ENCODE data around the gene CLPSL1. TPM values are rescaled to one million over a fixed set of nuclear protein-coding genes. Genes with fewer than 3 reads are reported as not detected.

CLPSL1 gene
- total and polyA plus RNA-seq, 2 of the 13 experiments (the other 11 are each of a cell fraction or from before 2014, with no cell fraction given) = not detected

DNA sequence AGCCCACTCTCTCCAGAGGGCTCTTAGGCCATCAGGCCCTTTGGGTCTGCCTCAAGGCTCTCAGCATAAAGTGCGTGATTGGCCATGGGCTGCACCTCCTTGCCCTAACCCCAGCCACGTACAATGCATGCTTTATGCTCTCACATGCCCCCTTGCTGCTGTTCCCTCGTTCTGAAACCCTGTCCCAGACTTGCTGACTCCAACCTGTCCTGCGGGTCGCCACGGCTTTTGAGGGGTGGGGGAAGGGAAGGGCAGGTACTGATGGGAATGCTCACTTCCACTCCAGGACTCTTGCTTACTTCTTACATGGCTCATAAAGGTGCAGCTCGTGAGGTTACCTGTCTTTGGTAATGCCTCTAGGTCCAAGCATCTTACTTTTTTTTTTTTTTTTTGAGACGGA is 38.0 kb upstream of the CLPSL1 start (continued):
- TF ChIP-seq, protein P1, sequence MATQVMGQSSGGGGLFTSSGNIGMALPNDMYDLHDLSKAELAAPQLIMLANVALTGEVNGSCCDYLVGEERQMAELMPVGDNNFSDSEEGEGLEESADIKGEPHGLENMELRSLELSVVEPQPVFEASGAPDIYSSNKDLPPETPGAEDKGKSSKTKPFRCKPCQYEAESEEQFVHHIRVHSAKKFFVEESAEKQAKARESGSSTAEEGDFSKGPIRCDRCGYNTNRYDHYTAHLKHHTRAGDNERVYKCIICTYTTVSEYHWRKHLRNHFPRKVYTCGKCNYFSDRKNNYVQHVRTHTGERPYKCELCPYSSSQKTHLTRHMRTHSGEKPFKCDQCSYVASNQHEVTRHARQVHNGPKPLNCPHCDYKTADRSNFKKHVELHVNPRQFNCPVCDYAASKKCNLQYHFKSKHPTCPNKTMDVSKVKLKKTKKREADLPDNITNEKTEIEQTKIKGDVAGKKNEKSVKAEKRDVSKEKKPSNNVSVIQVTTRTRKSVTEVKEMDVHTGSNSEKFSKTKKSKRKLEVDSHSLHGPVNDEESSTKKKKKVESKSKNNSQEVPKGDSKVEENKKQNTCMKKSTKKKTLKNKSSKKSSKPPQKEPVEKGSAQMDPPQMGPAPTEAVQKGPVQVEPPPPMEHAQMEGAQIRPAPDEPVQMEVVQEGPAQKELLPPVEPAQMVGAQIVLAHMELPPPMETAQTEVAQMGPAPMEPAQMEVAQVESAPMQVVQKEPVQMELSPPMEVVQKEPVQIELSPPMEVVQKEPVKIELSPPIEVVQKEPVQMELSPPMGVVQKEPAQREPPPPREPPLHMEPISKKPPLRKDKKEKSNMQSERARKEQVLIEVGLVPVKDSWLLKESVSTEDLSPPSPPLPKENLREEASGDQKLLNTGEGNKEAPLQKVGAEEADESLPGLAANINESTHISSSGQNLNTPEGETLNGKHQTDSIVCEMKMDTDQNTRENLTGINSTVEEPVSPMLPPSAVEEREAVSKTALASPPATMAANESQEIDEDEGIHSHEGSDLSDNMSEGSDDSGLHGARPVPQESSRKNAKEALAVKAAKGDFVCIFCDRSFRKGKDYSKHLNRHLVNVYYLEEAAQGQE (IDR thresholded peaks at IDR 0.05; ENCODE audit: borderline replicate concordance in 1 of 2, low read depth in 1 of 2, low read length in 2 of 2) = no peak
- TF ChIP-seq KAT8 (CRISPR knock-in tag; IDR thresholded peaks at IDR 0.05) (no peak), LCORL (IDR thresholded peaks at IDR 0.05) (no peak), LCORL (CRISPR knock-in tag; IDR thresholded peaks at IDR 0.05) (0 out of 2 replicates have a peak, but pooled peaks have one; percentile 62), NCOR1 (IDR thresholded peaks at IDR 0.05; ENCODE audit: borderline replicate concordance, low read length) (no peak), GATAD2A (CRISPR knock-in tag; IDR thresholded peaks at IDR 0.05) (0 out of 2 replicates have a peak, but pooled peaks have one; percentile 27), RORA (CRISPR knock-in tag; IDR thresholded peaks at IDR 0.05) (no peak), ZNF160 (CRISPR knock-in tag; IDR thresholded peaks at IDR 0.05) (no peak), U2AF2 (IDR thresholded peaks at IDR 0.05; ENCODE audit: low read depth, low read length) (no peak), RFXANK (CRISPR knock-in tag; IDR thresholded peaks at IDR 0.05) (no peak), HES4 (CRISPR knock-in tag; IDR thresholded peaks at IDR 0.05; ENCODE audit: borderline replicate concordance) (no peak), CC2D1A (CRISPR knock-in tag; IDR thresholded peaks at IDR 0.05) (no peak), ZNF274 (CRISPR knock-in tag; IDR thresholded peaks at IDR 0.05) (peak; percentile 83; the same call in 1 of the 2 replicates), ZNF510 (CRISPR knock-in tag; IDR thresholded peaks at IDR 0.05; ENCODE audit: low read depth) (no peak), NFE2 (CRISPR knock-in tag; IDR thresholded peaks at IDR 0.05) (no peak), FOXP1 (IDR thresholded peaks at IDR 0.05) (no peak), FOXP1 (CRISPR knock-in tag; IDR thresholded peaks at IDR 0.05) (no peak), CBFB (CRISPR knock-in tag; IDR thresholded peaks at IDR 0.05) (no peak), PCBP1 (IDR thresholded peaks at IDR 0.05; ENCODE audit: borderline replicate concordance, low read depth, low read length) (no peak), ARHGAP35 (CRISPR knock-in tag; IDR thresholded peaks at IDR 0.05; ENCODE audit: borderline replicate concordance) (no peak), ZNF776 (CRISPR knock-in tag; IDR thresholded peaks at IDR 0.05) (no peak), XRCC5 (optimal IDR thresholded peaks at IDR 0.05; ENCODE audit: low read length) (peak; percentile 89)
- TF ChIP-seq, protein P2, sequence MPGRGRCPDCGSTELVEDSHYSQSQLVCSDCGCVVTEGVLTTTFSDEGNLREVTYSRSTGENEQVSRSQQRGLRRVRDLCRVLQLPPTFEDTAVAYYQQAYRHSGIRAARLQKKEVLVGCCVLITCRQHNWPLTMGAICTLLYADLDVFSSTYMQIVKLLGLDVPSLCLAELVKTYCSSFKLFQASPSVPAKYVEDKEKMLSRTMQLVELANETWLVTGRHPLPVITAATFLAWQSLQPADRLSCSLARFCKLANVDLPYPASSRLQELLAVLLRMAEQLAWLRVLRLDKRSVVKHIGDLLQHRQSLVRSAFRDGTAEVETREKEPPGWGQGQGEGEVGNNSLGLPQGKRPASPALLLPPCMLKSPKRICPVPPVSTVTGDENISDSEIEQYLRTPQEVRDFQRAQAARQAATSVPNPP (CRISPR knock-in tag; IDR thresholded peaks at IDR 0.05) = no peak
- TF ChIP-seq, protein P3, sequence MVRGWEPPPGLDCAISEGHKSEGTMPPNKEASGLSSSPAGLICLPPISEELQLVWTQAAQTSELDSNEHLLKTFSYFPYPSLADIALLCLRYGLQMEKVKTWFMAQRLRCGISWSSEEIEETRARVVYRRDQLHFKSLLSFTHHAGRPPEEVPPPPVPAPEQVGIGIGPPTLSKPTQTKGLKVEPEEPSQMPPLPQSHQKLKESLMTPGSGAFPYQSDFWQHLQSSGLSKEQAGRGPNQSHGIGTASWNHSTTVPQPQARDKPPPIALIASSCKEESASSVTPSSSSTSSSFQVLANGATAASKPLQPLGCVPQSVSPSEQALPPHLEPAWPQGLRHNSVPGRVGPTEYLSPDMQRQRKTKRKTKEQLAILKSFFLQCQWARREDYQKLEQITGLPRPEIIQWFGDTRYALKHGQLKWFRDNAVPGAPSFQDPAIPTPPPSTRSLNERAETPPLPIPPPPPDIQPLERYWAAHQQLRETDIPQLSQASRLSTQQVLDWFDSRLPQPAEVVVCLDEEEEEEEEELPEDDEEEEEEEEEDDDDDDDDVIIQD (CRISPR knock-in tag; IDR thresholded peaks at IDR 0.05; ENCODE audit: low read depth) = no peak
- TF ChIP-seq, protein P4, sequence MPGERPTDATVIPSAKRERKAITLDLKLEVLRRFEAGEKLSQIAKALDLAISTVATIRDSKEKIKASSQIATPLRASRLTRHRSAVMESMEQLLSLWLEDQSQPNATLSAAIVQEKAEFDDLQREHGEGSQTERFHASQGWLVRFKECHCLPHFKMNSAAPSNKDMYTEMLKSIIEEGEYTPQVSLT (CRISPR knock-in tag; IDR thresholded peaks at IDR 0.05; ENCODE audit: borderline replicate concordance, low read depth) = no peak
